AG08396 (cell line): ENCODE measurements around the gene SUCO.

Experiments
- DNase-seq: peaks from one replicate; pipeline ENCODE4 v3.0.0; 2012; ENCODE audit warnings: low spot score, mixed read lengths

Gene SUCO

GRCh38 chr1:172517081-172517480 lies 15.9 kb upstream of the SUCO start:
- no peak for DNase-seq

GRCh38 chr1:172517545-172517944 lies 15.4 kb upstream of the SUCO start:
- no peak for DNase-seq

DNA sequence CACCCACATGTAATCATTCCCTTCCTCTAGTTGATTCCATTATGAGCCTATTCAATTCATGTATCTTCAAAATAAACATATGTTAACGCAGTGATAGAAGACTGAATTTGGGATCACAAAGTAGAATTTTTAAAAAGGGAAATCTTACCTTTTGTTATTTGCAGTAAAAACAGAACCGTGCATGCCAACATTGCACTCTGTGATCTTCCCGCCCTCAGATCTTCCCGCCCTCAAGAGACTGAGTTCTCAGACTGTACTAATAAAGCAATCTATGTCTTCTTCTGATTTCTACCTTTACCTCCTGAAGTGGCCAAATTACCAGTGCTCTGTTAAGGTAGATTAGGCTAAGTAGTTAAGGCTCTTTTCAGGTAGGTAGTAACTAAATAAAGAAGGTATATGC lies 3.6 kb upstream of the SUCO start:
- DNase-seq, result no peak

GRCh38 chr1:172530000-172530399 lies 3.0 kb upstream of the SUCO start:
- no peak for DNase-seq

GRCh38 chr1:172531412-172532182 lies 1.4 kb upstream of the SUCO start:
- no peak for DNase-seq

GRCh38 chr1:172532183-172532699 lies 709 bp upstream of the SUCO start:
- DNase-seq, result peak; percentile 92

- no peak for DNase-seq
Measured at GRCh38 chr1:172533513-172534151, 682 bp downstream of the SUCO start.

DNA sequence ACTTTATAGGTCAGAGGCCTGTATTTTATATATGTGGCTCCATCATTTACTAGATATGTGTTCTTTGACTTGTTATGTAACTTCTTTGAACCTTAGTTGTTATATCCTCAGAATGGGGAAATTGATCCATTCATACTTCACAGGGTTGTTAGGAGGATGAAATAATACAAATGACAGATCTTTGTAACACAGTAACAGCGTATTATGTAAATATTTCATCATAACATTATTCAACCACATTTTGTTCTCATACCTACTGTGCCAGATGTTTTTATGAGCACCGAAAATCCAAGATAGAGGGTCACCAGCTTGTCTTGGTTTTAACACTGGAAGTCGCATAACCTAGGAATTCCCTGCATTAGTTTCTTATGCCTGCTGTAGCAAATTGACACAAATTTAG lies 3.3 kb downstream of the SUCO start:
- no peak for DNase-seq

- no peak for DNase-seq
Measured at GRCh38 chr1:172537366-172537765, 4.4 kb downstream of the SUCO start.

- DNase-seq, result no peak
Measured at GRCh38 chr1:172537827-172538391, 5.0 kb downstream of the SUCO start.

DNA sequence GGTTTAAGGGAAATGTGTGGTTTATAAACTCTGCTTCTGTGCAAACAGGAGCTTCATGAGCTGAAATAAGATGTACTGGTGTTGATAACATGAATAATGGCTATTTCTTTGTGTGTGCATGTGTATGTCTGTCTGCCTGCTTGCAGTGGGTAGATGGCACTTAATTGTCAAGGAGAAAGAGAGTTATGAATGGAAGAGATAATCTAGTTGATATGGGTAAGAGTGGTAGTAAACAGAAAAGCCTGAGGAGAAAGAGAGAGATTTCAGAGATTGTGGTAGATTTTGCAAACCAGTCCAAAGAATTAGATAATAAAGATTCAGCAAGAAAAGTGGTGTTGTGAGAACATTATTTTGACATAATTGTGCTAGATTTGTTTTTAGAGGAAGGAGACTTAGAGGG lies 7.7 kb downstream of the SUCO start:
- no peak for DNase-seq

DNA sequence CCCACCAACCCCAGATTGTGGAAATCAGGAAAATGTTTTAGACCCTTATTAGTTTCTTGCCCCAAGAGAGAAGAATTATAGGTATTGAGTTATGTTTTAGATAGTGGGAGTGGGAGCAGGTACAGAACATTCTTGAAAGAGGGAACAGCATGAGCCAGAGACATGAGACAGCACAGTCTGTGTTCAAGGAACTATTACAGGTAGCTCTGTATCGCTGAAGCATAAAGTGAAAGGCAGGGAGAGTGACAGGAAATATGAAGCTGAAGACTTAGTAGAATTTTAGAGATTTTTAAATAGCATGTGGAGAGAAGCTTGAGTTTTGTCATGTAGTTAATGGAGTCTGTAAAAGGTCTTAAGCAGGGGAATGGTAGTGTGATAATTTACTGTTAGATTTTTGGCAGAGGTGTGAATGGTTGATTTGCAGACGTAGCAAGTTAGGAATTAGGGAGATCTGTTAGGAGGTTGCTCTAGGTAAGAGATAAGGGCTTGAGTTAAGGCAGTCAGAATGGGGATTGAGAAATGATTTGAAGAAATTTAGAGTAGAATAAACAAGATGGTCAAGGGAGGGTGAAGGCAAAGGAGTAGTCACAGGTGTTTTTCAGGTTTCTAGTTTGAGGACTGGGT lies 11.6 kb downstream of the SUCO start:
- no peak for DNase-seq

GRCh38 chr1:172545396-172546004 lies 12.6 kb downstream of the SUCO start:
- no peak for DNase-seq

DNA sequence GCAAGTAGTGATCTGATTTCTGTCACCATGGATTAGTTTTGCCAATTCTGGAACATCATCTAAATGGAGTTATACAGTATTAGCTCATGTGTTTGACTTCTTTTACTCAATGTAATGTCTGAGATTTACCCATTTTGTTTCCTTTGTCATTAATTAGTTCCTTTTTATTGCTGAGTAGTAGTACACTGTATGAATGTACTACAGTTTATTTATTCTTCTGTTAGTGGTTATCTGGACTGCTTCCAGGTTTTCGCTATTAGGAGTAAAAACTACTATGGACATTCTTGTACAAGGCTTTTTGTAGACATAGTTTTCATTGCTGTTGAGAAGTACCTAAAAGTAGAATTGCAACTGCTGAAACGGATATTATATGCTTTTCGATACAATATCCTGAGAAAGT lies 14.1 kb downstream of the SUCO start:
- DNase-seq, result no peak

GRCh38 chr1:172549621-172550280 lies 16.8 kb downstream of the SUCO start:
- no peak for DNase-seq

DNA sequence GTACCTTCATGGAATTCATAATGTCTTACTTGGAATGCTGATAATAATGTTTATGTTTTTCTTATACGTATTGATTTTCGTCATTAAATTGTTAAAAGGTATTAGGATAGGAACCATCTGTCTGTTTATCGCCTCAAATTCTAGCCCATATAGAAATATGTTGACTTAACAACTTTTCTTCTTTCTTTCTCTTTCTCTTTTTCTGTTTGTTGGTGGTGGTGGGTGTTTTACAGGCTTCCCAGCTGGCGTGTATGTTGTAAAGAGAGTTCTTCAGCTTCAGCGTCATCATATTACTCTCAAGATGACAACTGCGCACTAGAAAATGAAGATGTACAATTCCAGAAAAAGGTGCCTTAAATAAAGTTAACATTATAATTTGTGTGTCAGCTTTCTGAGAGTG lies 18.3 kb downstream of the SUCO start:
- DNase-seq, result no peak

DNA sequence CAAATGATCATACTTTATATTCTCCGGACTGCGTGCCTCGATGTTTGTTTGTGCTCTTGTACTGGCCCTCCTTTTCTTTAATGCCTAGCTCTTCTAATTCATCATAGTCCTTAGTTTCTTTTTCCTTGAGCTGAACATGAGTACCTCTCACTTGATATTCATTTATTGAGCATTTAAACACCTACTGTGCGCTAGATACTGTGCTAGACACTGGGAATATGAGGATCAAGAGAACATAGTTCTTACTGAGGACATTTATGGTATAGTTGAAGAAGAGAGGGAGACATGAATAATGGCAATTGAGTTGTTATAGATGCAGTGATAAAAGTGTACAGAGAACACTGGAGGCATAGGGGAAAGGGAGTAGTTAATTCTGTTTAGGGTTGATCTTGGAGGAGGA lies 22.0 kb downstream of the SUCO start:
- no peak for DNase-seq

GRCh38 chr1:172556461-172556860 lies 23.5 kb downstream of the SUCO start:
- no peak for DNase-seq

DNA sequence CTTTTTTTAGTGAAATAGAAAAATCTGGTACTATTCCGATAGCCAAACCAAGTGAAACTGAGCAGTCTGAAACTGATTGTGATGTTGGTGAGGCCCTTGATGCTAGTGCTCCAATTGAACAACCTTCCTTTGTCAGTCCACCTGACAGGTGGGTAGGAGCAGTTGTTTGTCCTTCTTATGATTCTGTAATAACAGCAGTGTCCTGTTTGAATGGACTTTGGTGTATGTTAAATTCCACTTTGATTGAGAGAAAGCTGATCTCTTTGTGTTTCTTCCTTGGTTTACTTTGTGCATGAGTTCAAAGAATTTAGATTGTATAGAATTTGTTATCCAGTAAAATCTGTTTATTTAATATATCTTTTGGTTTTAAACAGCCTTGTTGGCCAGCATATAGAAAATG lies 24.3 kb downstream of the SUCO start:
- DNase-seq, result no peak

GRCh38 chr1:172559572-172560210 lies 26.7 kb downstream of the SUCO start:
- no peak for DNase-seq

- DNase-seq, result peak; percentile 27
Measured at GRCh38 chr1:172561252-172561651, 28.3 kb downstream of the SUCO start.
